ENCODE results near the gene CCDC8.

GRCh38 chr19:46410205-46411087, 2.9 kb downstream of the CCDC8 start:
- TF ChIP-seq CTCF (IDR thresholded peaks at IDR 0.05), result no peak
- TF ChIP-seq POLR2A (IDR thresholded peaks at IDR 0.05), result no peak
